Mesodermal cell (in vitro differentiated cells): ENCODE data around the gene GAS5.
"Not testable (repeated sequence)": the region's sequence is repeated elsewhere in the genome, so short reads cannot be mapped to it uniquely, and the experiment has no call there.

ENCODE experiments used
- H3K27ac ChIP-seq: 2 replicates; pipeline ENCODE4 v1.7.0; 2013; ENCODE audit warnings: mild to moderate bottlenecking, low read depth, low read length, moderate library complexity; ENCODE audit not compliant: severe bottlenecking
- H3K36me3 ChIP-seq: 2 replicates; pipeline ENCODE4 v1.7.1; 2013; ENCODE audit warnings: mild to moderate bottlenecking, low read length, moderate library complexity; ENCODE audit not compliant: control insufficient read depth, insufficient read depth
- H3K4me1 ChIP-seq: one replicate; pipeline ENCODE4 v1.7.1; 2013; ENCODE audit warnings: mild to moderate bottlenecking, low read length; ENCODE audit not compliant: insufficient read depth, control insufficient read depth, poor library complexity, severe bottlenecking
- H3K4me3 ChIP-seq: 2 replicates; pipeline ENCODE4 v1.7.0; 2013; ENCODE audit warnings: low read length, control low read depth, mild to moderate bottlenecking; ENCODE audit not compliant: insufficient read depth, poor library complexity, severe bottlenecking; ENCODE audit errors: extremely low read depth
- H3K9me3 ChIP-seq: 2 replicates; pipeline ENCODE4 v1.7.1; 2013; ENCODE audit warnings: mild to moderate bottlenecking, low read length, moderate library complexity; ENCODE audit not compliant: control insufficient read depth
- WGBS, 2 experiments: methylation state at CpG; one replicate each; pipeline ENCODE4 v1.1.5; 2013; ENCODE audit warnings: missing lambda C conversion rate in 2 of 2; ENCODE audit not compliant: insufficient coverage in 2 of 2; 5-methylcytosine and 5-hydroxymethylcytosine counted together

The GAS5 gene

DNA sequence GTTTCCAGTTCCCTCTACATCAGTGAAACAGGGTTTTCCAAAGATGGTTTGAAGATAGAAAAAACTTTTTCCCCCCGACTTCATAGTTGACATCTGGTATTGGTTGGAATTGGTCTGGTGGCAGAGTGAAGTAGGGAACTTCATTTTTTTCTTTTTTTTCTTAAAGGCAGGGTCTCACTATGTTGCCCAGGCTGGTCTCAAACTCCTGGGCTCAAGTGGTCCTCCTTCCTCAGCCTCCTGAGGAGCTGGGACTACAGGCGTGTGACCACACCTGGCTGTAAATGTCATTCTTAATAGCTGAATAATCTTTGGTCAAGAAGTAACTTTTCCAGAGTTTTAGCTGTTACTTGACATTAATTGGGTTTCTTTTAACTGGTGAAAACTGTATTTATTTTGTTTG is 22.1 kb upstream of the GAS5 start:
- H3K9me3 ChIP-seq = no peaks in the 10 kb centered on the region
- no peaks in the 10 kb centered on the region for H3K4me1 ChIP-seq
- H3K36me3 ChIP-seq = peaks cover 22% of the 10 kb centered on the region
- no peak overlapping the region for H3K4me3 ChIP-seq
- no peak overlapping the region for H3K27ac ChIP-seq
- 82% methylated on average over 2 of the region's 2 CpGs; no CpG with 5 or more reads in 1 of the 2 experiments for WGBS, 2 experiments

DNA sequence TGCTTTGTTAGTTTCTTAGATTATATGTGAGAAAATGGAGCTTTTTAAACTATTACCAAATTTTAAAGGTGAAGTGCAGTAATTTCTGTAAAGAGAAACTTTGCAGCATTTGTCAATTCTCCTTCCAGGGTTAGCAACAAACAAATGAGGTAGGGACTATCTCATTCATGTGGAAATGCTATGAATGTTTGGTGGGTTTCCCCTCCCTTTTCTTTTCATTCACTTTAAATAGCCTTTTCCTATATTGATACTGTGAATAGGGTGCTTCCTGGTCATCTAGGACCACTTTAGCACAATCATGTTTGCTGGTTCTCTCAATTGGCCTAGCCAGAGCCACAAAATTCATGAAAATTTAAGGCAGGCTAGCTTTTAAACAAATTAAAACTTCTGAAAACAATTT is 21.0 kb upstream of the GAS5 start:
- Histone ChIP-seq H3K27ac (no peak overlapping the region), H3K36me3 (peaks cover 19% of the 10 kb centered on the region), H3K9me3 (no peaks in the 10 kb centered on the region), H3K4me3 (no peak overlapping the region), H3K4me1 (no peaks in the 10 kb centered on the region)

DNA sequence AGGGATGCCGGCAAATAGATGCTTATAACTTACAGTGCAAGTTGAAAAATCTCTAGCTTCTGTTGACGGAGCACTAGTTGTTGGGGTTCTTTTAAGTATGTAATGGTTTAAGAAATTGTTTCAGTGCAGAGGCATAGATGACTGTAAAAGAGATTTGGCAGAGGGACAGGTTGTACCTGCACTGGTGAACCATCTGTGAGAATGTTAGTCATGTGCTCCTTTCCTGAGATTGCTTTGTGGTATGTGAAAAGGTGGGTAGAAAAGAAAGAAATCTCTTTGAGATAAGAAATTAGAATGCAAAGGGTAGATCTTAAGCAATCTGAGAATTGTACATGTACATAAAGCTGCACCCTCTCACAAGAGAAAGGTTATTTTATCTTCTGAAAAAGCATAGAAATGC is 19.8 kb upstream of the GAS5 start:
- H3K36me3 ChIP-seq = peaks cover 18% of the 10 kb centered on the region
- 92 to 95% methylated on average over 2 of the region's 2 CpGs for WGBS, 2 experiments
- H3K4me3 ChIP-seq = no peak overlapping the region
- no peaks in the 10 kb centered on the region for H3K9me3 ChIP-seq
- H3K27ac ChIP-seq = no peak overlapping the region
- H3K4me1 ChIP-seq = no peaks in the 10 kb centered on the region

DNA sequence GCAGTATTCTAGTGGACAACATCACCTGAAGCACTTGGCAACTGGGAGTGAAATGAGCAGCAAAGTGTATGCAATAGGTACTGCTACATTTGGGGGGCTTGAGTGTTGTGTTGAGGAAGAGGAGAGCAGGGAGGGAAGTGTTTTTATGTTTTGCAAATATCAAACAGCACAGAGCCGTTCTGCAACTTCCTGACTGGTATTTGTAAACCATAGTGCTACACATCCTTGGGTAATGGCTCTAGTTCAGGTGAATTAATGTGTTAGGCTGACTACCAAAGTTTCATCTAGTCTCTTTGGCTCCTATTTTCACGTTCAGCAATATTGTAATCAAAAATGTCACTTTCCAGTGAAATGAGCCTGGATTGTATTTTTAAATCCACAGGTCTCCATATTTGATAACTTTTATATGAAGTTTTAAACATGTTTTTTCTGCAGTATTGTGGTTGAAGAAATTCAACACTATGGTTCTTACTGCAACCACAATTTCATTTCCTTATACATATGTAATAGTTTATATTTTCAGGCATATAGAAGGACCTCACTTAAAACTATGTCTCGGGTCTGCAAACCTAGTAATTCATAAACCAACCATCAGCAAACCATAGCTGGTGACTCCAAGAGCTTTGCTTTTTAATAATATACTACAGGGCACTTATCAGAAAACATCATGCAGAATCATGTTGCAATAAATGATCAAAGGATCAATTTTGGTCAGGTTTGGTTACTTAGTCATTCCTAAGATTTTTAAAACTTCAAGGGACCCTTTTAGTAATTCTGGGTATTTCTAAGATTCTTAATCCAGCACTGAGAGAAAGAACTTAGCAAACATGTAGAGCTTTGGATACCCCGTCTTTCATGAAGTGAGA is 19.2 kb upstream of the GAS5 start:
- Histone ChIP-seq H3K27ac (no peak overlapping the region), H3K36me3 (peaks cover 18% of the 10 kb centered on the region), H3K9me3 (no peaks in the 10 kb centered on the region), H3K4me3 (no peak overlapping the region), H3K4me1 (no peaks in the 10 kb centered on the region)
- 89 to 100% methylated on average over 1 of the region's 4 CpGs for WGBS, 2 experiments

DNA sequence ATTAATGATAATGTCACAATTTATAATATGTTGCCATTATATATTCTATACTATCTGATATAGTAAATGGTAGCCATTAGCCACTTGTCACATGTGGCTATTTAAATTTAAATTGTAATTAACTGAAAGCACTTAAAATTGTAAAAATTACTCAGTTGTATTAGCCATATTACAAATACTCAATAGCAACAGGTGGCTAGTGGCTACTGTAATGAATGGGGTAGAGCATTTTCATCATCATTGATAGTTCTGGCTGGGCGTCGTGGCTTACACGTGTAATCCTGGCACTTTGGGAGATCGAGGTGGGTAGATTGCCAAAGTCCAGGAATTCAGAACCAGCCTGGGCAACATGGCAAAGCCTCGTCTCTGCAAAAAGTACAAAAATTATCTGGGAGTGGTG is 16.9 kb upstream of the GAS5 start:
- Histone ChIP-seq H3K9me3 (no peaks in the 10 kb centered on the region), H3K4me3 (no peak overlapping the region), H3K36me3 (peaks cover 24% of the 10 kb centered on the region), H3K4me1 (no peaks in the 10 kb centered on the region), H3K27ac (no peak overlapping the region)
- WGBS, 2 experiments = 85 to 92% methylated on average over 5 of the region's 5 CpGs

DNA sequence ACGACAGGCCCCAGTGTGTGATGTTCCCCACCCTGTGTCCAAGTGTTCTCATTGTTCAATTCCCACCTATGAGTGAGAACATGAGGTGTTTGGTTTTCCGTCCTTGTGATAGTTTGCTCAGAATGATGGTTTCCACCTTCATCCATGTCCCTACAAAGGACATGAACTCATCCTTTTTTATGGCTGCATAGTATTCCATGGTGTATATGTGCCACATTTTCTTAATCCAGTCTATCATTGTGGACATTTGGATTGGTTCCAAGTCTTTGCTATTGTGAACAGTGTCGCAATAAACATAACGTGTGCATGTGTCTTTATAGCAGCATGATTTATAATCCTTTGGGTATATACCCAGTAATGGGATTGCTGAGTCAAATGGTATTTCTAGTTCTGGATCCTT is 13.3 kb upstream of the GAS5 start:
- WGBS, 2 experiments = 85% methylated on average over 2 of the region's 4 CpGs; no CpG with 5 or more reads in 1 of the 2 experiments
- H3K27ac ChIP-seq, H3K9me3 ChIP-seq, H3K4me3 ChIP-seq, H3K4me1 ChIP-seq: not testable (repeated sequence)
- peaks cover 29% of the 10 kb centered on the region for H3K36me3 ChIP-seq

DNA sequence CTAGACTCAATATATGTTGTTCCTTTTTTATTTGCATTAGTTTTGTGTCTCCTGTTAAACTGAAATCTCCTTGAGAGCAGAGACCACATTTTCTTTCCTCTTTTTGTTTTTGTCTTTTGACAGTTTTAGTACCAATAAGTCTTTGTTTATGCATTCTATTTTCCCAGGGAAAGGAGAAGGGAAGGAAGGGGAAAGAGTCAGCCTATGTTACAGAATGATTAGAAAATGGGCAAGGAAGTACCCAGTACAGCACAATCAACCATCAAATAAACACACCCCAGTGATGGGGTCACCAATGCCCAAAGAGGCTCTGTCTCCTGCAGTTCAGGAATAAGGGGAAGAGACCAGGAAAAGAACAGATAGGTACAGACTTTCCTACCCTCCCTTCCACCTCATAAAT is 10.5 kb upstream of the GAS5 start:
- no peak overlapping the region for H3K27ac ChIP-seq
- H3K9me3 ChIP-seq = no peaks in the 10 kb centered on the region
- no peak overlapping the region for H3K4me3 ChIP-seq
- H3K4me1 ChIP-seq = no peaks in the 10 kb centered on the region
- H3K36me3 ChIP-seq = peaks cover 36% of the 10 kb centered on the region

DNA sequence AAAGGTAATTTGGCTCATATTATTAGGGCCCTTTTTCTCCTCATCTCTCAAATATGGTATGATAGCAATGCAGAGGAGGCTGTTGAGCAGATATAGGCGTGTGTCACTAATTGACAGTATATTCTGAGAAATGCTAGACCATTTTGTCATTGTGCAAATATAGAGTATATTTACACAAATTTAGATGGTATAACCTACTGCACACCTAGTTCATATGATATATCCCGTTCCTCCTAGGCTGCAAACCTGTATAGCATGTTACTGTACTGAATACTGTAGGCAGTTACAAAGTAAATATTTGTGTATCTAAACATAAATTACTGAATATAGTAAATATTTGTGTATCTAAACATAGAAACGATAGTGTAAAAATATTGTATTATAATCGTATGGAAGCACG is 8.9 kb upstream of the GAS5 start:
- H3K4me1 ChIP-seq = no peaks in the 10 kb centered on the region
- H3K4me3 ChIP-seq = no peak overlapping the region
- no CpG with 5 or more reads among the region's 5 CpGs for WGBS, 2 experiments
- H3K9me3 ChIP-seq = no peaks in the 10 kb centered on the region
- H3K36me3 ChIP-seq = peaks cover 36% of the 10 kb centered on the region
- no peak overlapping the region for H3K27ac ChIP-seq

DNA sequence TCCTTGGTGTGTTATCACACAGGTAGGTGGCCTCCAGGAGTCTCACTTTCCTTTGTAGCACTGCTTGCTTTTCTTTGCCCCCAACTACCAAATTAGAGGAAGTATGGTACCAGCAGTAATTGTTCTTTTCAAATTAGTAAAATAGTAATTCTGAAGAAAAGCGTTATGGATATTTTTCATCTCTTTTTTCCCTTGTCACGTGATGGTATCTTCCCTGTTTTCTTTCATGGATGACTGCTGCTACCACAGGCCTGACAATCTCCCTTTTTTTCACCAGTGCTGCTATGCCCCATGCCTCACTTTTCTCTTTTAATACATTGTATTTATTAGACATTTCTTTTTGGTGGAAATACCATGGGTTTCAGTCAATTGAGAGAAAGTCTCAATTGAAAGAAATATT is 3.7 kb upstream of the GAS5 start:
- Histone ChIP-seq H3K4me3 (no peak overlapping the region), H3K9me3 (no peaks in the 10 kb centered on the region), H3K36me3 (peaks cover 36% of the 10 kb centered on the region), H3K4me1 (peaks cover 5% of the 10 kb centered on the region), H3K27ac (no peak overlapping the region)
- WGBS, 2 experiments = 100% methylated on average over 1 of the region's 2 CpGs; no CpG with 5 or more reads in 1 of the 2 experiments

DNA sequence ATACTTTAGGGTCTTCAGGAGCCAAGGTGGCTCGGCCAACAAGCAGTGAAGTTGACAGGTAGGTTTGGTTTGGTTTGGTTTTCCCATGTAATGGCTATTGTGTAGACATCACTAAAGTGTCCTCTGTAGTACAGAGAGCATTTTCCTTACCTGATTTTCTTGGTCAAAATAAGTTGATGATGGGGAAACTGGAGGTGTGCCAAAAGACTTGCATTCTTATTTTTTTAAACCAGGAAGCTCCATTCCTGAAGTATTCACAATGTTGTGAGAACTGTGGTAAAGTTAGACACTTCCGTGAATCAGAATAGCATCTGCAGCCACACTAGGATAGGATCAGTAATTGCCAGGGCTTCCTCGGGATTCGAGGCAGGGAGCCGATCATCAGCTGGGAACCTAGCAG is 3.3 kb upstream of the GAS5 start:
- H3K4me3 ChIP-seq = no peak overlapping the region
- no peak overlapping the region for H3K27ac ChIP-seq
- 91 to 98% methylated on average over 4 to 5 of the region's 5 CpGs for WGBS, 2 experiments
- peaks cover 41% of the 10 kb centered on the region for H3K36me3 ChIP-seq
- H3K9me3 ChIP-seq = no peaks in the 10 kb centered on the region
- peaks cover 5% of the 10 kb centered on the region for H3K4me1 ChIP-seq

DNA sequence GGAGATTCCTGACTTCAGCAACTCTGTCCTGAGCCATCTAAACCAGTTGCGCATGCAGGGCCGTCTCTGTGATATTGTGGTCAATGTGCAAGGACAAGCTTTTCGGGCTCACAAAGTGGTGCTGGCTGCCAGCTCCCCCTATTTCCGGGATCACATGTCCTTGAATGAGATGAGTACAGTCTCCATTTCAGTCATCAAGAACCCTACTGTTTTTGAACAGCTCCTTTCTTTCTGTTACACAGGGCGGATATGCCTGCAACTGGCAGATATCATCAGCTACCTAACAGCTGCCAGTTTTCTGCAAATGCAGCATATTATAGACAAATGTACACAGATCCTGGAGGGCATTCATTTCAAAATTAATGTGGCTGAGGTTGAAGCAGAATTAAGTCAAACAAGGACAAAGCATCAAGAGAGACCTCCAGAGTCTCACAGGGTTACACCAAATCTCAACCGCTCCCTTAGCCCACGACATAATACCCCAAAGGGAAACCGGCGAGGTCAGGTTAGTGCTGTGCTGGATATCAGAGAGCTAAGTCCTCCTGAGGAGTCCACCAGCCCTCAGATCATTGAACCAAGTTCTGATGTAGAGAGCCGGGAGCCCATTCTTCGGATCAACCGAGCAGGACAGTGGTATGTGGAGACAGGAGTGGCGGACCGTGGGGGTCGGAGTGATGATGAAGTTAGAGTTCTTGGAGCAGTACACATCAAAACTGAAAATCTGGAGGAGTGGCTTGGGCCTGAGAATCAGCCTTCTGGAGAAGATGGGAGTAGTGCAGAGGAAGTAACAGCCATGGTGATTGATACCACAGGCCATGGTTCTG is 2.7 kb upstream of the GAS5 start:
- Histone ChIP-seq H3K36me3 (peaks cover 43% of the 10 kb centered on the region), H3K9me3 (no peaks in the 10 kb centered on the region), H3K4me3 (no peak overlapping the region), H3K27ac (no peak overlapping the region), H3K4me1 (peaks cover 5% of the 10 kb centered on the region)
- WGBS, 2 experiments = 91 to 95% methylated on average over 11 of the region's 15 CpGs
